ENCODE results near the gene GPC3.

DNA sequence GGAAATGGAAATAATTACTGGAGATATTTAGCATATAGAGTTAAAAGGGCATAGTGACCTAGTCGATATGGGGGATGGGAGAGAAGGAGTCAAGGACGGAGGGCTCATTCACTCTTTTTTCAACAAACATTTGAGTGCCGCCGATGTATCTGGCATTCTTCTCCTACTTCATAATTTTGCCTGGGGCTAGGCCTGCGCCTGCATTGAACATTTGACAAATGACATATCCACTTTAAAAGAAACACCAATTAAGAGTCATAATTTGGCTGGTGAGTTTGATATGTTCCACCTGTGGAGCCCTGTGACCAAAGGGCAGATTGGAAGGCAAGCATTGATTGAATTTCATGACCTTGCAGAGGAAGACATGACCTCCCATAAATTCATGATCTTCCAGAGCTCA is 2.6 kb upstream of the GPC3 start:
- TF ChIP-seq FOXM1 (IDR thresholded peaks at IDR 0.05; ENCODE audit: borderline replicate concordance, low read depth) (no peak), TAF1 (IDR thresholded peaks at IDR 0.05; ENCODE audit: low read depth) (no peak)
- TF ChIP-seq, protein P1, sequence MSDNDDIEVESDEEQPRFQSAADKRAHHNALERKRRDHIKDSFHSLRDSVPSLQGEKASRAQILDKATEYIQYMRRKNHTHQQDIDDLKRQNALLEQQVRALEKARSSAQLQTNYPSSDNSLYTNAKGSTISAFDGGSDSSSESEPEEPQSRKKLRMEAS (IDR thresholded peaks at IDR 0.05): no peak

Data from Ishikawa (cell line).